ENCODE results near the gene SPRY2.
A peak's percentile ranks its signal among the peaks of the same experiment; 100 is the strongest.

SPRY2 gene

GRCh38 chr13:80314711-80315653 is 25.9 kb downstream of the SPRY2 start:
- peak in 1 of 58 donors; percentile 16 for DNase-seq

- DNase-seq: no peak
These were observed 27.2 kb downstream of the SPRY2 start for GRCh38 chr13:80313668-80314256.

- no peak for DNase-seq
These were observed 28.0 kb downstream of the SPRY2 start for GRCh38 chr13:80312967-80313366.

GRCh38 chr13:80312012-80312704 is 28.8 kb downstream of the SPRY2 start:
- no peak for DNase-seq

GRCh38 chr13:80309926-80310325 is 31.0 kb downstream of the SPRY2 start:
- no peak for DNase-seq

- DNase-seq: no peak
These were observed 33.4 kb downstream of the SPRY2 start for GRCh38 chr13:80307401-80307987.

- DNase-seq: no peak
These were observed 34.5 kb downstream of the SPRY2 start for GRCh38 chr13:80306337-80306972.

GRCh38 chr13:80305737-80306136 is 35.2 kb downstream of the SPRY2 start:
- DNase-seq: no peak

- no peak for DNase-seq
These were observed 37.6 kb downstream of the SPRY2 start for GRCh38 chr13:80303225-80303811.

- DNase-seq: no peak
These were observed 41.9 kb downstream of the SPRY2 start for GRCh38 chr13:80299046-80299445.

- DNase-seq: no peak
These were observed 43.4 kb downstream of the SPRY2 start for GRCh38 chr13:80297503-80297902.

GRCh38 chr13:80297094-80297493 is 43.8 kb downstream of the SPRY2 start:
- DNase-seq: no peak

- peak in 1 of 58 donors; percentile 8 for DNase-seq
These were observed 44.3 kb downstream of the SPRY2 start for GRCh38 chr13:80296638-80297037.

- no peak for DNase-seq
These were observed 50.3 kb downstream of the SPRY2 start for GRCh38 chr13:80290591-80290990.

All from anterior cingulate cortex (tissue), 58 donors.